ENCODE measurements around the gene DST.

The DST gene

DNA sequence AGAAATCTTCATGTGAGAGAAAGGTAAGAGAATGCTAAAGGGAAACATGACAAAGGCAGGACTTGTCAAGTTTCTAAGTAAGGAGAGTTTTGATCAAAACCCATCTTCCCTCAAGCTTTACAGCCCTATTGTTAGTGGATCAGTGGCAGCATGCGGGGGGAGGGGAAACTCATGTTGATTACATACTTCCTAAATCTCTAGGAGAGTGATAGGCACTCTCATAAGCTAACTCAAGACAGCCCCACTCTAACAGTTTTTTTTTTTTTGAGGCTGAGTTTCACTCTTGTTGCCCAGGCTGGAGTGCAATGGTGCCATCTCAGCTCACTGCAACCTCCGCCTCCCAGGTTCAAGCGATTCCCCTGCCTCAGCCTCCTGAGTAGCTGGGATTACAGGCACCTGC, 18.6 kb upstream of the DST start:
- DNase-seq: peak; percentile 9 to 14

DNA sequence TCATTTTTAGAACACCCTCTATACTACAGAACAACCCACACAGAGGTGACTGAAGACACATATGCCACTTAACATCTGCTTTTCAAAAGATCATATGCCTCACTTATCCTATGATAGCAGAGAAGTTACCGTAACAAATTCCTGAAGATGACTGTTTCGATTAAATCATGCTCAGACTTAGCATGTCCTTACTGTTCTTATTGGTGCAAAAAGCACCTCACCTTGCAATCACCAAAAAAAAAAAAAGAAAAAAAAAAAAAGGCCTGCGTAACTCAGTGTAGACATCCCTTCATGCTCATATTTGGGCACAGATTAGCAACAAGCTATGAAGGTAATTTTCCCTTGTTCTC, 17.7 kb upstream of the DST start:
- no peak for DNase-seq

- no peak for DNase-seq
These were observed 17.2 kb upstream of the DST start for GRCh38 chr6:56659721-56660380.

DNA sequence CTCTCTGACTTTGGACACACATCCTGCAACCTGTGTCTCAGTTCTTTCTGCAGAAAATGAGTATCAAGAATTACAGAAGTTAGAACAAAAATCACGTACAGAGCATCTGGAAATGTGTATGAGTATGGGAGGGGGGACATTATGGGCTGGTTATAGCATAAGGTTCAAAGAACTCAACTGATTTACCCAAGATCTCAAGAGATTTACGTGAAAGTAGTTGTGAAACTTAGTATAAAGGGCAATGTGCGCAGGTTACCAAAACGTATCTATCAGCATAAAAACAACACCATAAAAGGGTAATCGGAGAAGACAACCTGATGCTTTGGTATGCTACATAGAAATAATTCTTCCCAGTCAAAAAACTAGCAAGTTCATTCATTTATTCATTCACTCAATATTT, 15.6 kb upstream of the DST start:
- DNase-seq: no peak

DNA sequence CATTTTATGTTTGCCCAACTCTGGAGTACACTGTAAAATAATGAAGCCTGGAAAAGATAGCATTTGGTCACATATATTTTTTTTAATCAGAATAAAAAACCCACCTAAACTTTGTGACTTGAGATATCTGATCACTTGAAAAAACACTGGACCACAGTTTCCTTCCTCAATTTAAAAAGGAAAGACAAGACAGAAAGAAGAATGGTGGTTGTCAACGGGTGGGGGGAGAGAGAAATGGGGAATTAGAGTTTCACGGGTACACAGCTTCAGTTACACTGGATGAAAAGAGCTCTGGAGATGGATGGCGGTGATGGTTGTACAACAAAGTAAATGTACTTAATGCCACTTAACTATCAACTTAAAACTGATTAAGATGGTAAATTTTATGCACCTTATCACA, 14.7 kb upstream of the DST start:
- peak; percentile 63 to 72 for DNase-seq

DNA sequence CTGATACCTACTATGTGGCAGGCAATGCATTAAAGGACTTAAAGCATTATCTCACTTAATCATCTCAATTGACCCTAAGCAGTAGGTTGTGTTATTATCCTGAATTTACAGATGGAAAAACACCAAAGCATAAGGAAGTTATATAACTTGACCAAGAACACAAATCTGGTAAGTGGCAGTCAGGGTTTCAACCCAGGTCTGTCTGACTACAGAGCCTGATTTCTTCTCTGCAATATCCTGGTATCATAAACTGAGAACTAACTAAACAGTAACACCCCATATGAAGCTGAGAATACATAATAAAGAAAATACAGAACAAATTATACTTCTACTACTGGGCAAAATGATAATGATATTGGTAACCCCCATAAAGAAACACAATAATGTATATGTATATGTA, 13.8 kb upstream of the DST start:
- DNase-seq: no peak

DNA sequence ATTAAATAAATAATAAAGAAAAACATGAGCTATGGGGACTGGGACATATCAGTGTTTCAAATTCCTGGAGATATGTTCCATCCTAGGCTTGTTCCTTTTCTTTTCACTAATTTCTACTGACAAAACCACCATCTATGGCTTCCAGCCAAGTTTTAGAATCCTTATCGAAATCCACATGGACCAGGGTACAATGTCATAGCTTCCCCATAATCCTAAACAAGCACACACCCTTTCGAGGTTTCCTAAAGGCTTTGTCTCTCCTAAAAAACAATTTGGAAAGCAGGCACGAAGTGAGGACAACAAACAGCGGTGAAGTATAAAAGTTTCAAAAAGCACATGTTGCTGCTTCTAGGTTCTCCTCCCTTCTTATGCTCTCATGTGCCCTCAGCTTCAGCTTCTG, 13.3 kb upstream of the DST start:
- no peak for DNase-seq

- no peak for DNase-seq
These were observed 12.6 kb upstream of the DST start for GRCh38 chr6:56655249-56655648.

GRCh38 chr6:56652994-56653393, 10.3 kb upstream of the DST start:
- DNase-seq: no peak

- DNase-seq: no peak
These were observed 9.5 kb upstream of the DST start for GRCh38 chr6:56652231-56652630.

GRCh38 chr6:56650191-56650590, 7.5 kb upstream of the DST start:
- DNase-seq: no peak

- no peak for DNase-seq
These were observed 7.1 kb upstream of the DST start for GRCh38 chr6:56649782-56650181.

DNA sequence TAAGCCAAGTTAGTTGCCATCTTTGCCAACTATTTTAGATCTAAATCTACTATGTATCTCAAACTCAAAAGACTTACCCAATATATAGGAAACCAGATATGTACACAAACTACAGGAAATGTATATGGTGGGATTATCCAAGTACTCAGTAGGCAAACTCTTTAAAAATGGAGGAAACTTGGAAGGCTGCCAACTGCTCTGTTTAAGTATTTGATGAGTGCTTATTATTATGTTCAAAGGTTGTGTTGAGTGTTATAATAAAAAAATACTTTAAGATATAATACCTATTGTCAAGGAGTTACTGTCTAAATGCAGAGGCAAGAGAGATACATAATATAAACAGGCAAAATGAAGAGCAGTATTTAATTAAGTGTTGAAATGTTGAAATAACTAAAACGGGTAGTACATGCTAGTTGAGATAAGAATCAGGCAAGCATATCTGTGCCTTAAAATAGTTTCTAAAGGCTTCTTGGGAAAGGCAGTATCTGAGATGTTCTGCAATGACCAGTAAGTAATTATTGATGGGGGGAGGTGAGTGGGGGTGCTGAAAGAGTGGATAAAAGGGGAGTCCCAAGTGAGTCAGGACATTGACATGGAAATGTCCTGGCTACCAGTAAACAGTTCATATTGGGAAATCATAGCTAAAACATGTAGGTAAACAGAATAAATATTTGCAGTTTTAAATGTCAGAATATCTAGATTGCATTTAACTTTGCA, 6.5 kb upstream of the DST start:
- DNase-seq: no peak

GRCh38 chr6:56647172-56647762, 4.6 kb upstream of the DST start:
- DNase-seq: no peak

DNA sequence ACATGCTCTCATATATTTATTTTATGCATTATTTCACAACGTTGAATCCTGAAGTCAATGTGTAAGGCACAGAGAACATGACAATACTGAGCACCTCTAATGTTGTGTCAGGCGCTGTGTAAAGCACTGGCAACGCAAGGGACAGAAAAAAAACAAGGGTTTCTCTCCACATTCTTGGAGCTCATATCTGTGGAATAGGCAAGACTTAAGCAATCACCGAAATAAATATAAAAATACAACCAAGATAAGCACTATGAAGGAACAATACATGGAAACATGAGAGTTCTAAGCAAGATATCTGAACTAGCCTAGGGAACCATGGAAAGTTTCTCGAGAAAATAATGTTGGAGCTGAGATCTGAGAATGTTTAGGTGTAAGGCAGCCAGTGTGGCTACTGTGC, 1.7 kb upstream of the DST start:
- no peak for DNase-seq

GRCh38 chr6:56643379-56644089, 845 bp upstream of the DST start:
- no peak for DNase-seq

GRCh38 chr6:56640374-56640773, 2.3 kb downstream of the DST start:
- no peak for DNase-seq

DNA sequence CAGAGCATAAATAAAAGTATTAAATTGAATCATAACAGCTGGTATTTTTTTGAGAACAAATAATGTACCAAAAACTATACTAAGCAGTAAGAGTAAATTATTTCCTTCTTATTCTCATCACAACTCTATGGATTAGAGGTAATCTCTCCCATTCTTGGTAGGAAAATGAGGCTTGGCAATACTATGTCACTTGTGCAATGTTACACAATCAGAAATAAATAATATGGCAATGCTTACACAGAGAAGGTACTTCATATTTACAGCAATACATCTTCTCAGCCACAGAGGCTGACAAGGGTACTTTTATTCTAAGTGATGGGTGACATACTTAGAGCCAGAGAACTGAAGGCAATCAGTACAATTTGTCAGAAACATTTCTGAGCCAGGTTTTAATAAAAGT, 3.9 kb downstream of the DST start:
- DNase-seq: no peak

DNA sequence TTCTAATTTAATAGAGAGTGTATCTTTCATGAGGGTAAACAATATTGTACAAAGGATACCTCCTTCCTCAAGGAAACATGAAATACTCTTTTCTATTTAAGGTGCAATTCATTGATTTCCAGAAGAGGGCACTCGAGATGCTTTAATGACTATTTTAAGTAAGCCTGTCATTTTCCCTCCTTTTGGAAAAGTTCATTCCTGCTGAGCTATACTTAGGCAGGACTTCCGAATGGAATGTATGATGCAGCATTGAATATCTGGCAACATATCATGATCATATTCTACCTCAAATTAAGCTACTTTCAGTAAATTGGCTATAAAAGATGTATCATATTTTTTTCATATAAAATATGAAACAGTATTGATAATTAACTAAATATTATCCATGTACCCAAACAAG, 5.0 kb downstream of the DST start:
- DNase-seq: peak; percentile 54 to 63

DNA sequence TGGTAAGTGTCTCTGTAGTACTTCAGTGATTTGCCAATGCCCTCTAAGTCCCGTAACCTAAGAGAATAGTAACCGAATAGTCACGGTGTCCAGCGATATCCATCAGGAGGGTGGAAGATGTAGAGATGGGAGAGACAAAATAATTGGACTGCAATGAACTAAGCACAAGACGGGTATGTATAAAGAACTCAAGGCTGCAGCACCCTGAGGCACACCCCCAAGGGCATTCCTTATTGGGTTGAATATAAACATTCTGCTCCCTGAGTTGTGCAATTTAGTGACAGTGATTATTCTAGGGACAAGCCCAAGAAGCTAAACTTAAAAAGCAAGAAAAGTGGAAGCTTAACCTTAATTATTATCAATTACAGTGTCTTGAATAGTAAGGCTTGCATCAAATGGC, 14.6 kb downstream of the DST start:
- no peak for DNase-seq

- no peak for DNase-seq
These were observed 17.3 kb downstream of the DST start for GRCh38 chr6:56625356-56625755.

GRCh38 chr6:56624728-56625069, 18.0 kb downstream of the DST start:
- no peak for DNase-seq

GRCh38 chr6:56624046-56624727, 18.5 kb downstream of the DST start:
- no peak for DNase-seq

All from Kasumi-1 (cell line).